Keratinocyte (primary cell): Measurements from ENCODE around the gene CEMIP2. TPM values are rescaled to one million over a fixed set of nuclear protein-coding genes. Genes with fewer than 3 reads are reported as not detected.

Experiments
- DNase-seq: peaks from one replicate; pipeline ENCODE4 v3.0.0-alpha.2; 2011; ENCODE audit warnings: low read depth, missing footprints, low spot score
- FAIRE-seq: peaks from 2 replicates; lab custom pipeline; 2011; peaks lifted over from hg19 to GRCh38; lab: Jason Lieb, UNC
- H2AFZ ChIP-seq: 2 replicates; pipeline ENCODE4 v1.6.0; 2012; ENCODE audit warnings: low read length, control low read depth, inconsistent platforms; ENCODE audit not compliant: control insufficient read depth
- H3K27ac ChIP-seq: 2 replicates; pipeline ENCODE4 v1.5.1; 2011; ENCODE audit warnings: low read length; ENCODE audit not compliant: control insufficient read depth, insufficient read depth
- H3K27me3 ChIP-seq: 3 replicates; pipeline ENCODE4 v1.6.0; 2011; ENCODE audit warnings: low read length; ENCODE audit not compliant: control insufficient read depth, insufficient read depth; ENCODE audit errors: extremely low read depth
- H3K36me3 ChIP-seq, 2 experiments: 2 replicates in 1 of 2; 3 replicates in 1 of 2; pipeline ENCODE4 v1.5.1; 2011; ENCODE audit warnings: low read length in 2 of 2, mild to moderate bottlenecking in 1 of 2; ENCODE audit not compliant: control insufficient read depth in 2 of 2, insufficient read depth in 2 of 2; ENCODE audit errors: extremely low read depth in 1 of 2
- H3K4me1 ChIP-seq: 3 replicates; pipeline ENCODE4 v1.5.1; 2011; ENCODE audit warnings: low read length; ENCODE audit not compliant: control insufficient read depth, insufficient read depth; ENCODE audit errors: extremely low read depth
- H3K4me2 ChIP-seq: 3 replicates; pipeline ENCODE4 v1.6.0; 2011; ENCODE audit warnings: low read depth, low read length; ENCODE audit not compliant: control insufficient read depth, insufficient read depth; ENCODE audit errors: extremely low read depth
- H3K4me3 ChIP-seq, 3 experiments: fragments of 200-600 bp in 1 of 3; sonication (generic) in 1 of 3; 2 replicates in 2 of 3; 3 replicates in 1 of 3; pipeline ENCODE4 v1.5.1; 2011 to 2016; ENCODE audit warnings: low read length in 3 of 3, mild to moderate bottlenecking in 3 of 3, control low read depth in 2 of 3, inconsistent platforms in 1 of 3, low read depth in 1 of 3, mixed read lengths in 1 of 3, mixed run types in 1 of 3, moderate library complexity in 1 of 3; ENCODE audit not compliant: control insufficient read depth in 2 of 3, insufficient read depth in 2 of 3; ENCODE audit errors: extremely low read depth in 1 of 3
- H3K79me2 ChIP-seq: 2 replicates; pipeline ENCODE4 v1.6.0; 2012; ENCODE audit warnings: low read length; ENCODE audit not compliant: control insufficient read depth, insufficient read depth
- H3K9ac ChIP-seq: 3 replicates; pipeline ENCODE4 v1.6.0; 2011; ENCODE audit warnings: low read length; ENCODE audit not compliant: control insufficient read depth, insufficient read depth; ENCODE audit errors: extremely low read depth
- H3K9me1 ChIP-seq: 3 replicates; pipeline ENCODE4 v1.6.0; 2011; ENCODE audit warnings: low read length; ENCODE audit not compliant: control insufficient read depth, insufficient read depth; ENCODE audit errors: extremely low read depth
- H3K9me3 ChIP-seq: 2 replicates; pipeline ENCODE4 v1.5.1; 2012; ENCODE audit warnings: low read depth, low read length; ENCODE audit not compliant: control insufficient read depth
- H4K20me1 ChIP-seq: 3 replicates; pipeline ENCODE4 v1.6.0; 2011; ENCODE audit warnings: low read length; ENCODE audit not compliant: control insufficient read depth, insufficient read depth; ENCODE audit errors: extremely low read depth
- EZH2 ChIP-seq: IDR thresholded peaks from one replicate; pipeline ENCODE4 v1.6.1; 2012; ENCODE audit warnings: inconsistent platforms, mild to moderate bottlenecking, low read length, moderate library complexity
- dilution Hi-C: fragments of 300-500 bp; cut with MboI; formaldehyde crosslinking; loops from one replicate; pipeline ENCODE4 v1.7.0; 2020; ENCODE audit warnings: low sequenced_read_pairs; ENCODE audit not compliant: extremely low pct_ligation_motif_present
- polyA plus RNA-seq, 5 experiments: library from polyadenylated mRNA; depleted of rRNA in 3 of 5; stranded (reverse) in 3 of 5; stranded (forward) in 1 of 5; unstranded in 1 of 5; fragments of >200 nt; gene quantifications; 1 replicate in 1 of 5; 2 replicates in 3 of 5; 3 replicates in 1 of 5; pipeline versions ENCODE4 v1.2.1 to v1.2.3, GENCODE V29; 2011 to 2012; ENCODE audit warnings: missing spikeins in 2 of 5, low read depth in 1 of 5, low replicate concordance in 1 of 5
- TF ChIP-seq, protein P1 (sequence below), 3 experiments: IDR thresholded peaks in 1 of 3; conservative IDR thresholded peaks in 1 of 3; optimal IDR thresholded peaks in 1 of 3; 2 replicates in 2 of 3; 3 replicates in 1 of 3; pipeline versions ENCODE3 to v1.5.1; 2011; ENCODE audit warnings: low read length in 3 of 3, mild to moderate bottlenecking in 3 of 3, moderate library complexity in 2 of 3, control low read depth in 1 of 3, inconsistent platforms in 1 of 3; ENCODE audit not compliant: insufficient read depth in 2 of 3; ENCODE audit errors: extremely low read depth in 1 of 3

The CEMIP2 gene
- polyA plus RNA-seq, 1 donor (not counting 4 experiments of a cell fraction or from before 2014, with no cell fraction given), result 47.7 TPM

DNA sequence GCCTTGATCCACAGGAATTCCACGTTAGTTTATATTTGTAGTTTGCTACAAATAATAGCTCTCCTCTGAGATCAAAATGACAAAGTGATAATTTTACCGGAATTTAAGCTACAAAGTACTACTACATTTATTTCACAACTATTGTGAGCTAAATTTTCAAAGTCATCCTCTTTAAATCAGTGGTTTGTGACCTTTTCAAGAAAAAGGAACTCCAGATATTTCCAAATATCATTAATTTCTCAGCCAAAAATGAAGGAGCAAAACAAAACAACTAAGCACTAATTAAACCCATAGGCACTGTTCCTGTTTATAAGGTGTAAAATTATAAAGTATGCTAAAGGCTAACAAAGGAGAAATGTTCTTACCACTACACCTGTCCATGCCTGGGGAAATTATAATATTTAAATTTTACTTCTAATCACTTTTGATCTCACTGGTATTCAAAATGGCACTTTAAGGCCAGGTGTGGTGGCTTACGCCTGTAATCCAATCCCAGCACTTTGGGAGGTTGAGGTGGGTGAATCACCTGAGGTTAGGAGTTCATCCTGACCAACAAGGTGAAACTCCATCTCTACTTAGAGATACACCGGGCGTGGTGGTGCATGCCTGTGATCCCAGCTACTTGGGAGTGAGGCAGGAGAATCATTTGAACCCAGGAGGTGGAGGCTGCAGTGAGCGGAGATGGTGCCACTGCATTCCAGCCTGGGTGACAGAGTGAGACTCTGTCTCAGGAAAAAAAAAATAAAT lies 77.5 kb downstream of the CEMIP2 start:
- no peaks in the 10 kb centered on the region for H3K79me2 ChIP-seq
- peaks cover 8% of the 10 kb centered on the region for H3K4me1 ChIP-seq
- no peak overlapping the region for H3K4me2 ChIP-seq
- dilution Hi-C loops, result no loop called here
- H3K9me3 ChIP-seq, result no peaks in the 10 kb centered on the region
- peak overlapping the region; percentile 33 for H3K27ac ChIP-seq
- H3K9ac ChIP-seq, result no peak overlapping the region
- H3K4me3 ChIP-seq, result no peak overlapping the region
- no peak for TF ChIP-seq EZH2
- TF ChIP-seq, protein P1, sequence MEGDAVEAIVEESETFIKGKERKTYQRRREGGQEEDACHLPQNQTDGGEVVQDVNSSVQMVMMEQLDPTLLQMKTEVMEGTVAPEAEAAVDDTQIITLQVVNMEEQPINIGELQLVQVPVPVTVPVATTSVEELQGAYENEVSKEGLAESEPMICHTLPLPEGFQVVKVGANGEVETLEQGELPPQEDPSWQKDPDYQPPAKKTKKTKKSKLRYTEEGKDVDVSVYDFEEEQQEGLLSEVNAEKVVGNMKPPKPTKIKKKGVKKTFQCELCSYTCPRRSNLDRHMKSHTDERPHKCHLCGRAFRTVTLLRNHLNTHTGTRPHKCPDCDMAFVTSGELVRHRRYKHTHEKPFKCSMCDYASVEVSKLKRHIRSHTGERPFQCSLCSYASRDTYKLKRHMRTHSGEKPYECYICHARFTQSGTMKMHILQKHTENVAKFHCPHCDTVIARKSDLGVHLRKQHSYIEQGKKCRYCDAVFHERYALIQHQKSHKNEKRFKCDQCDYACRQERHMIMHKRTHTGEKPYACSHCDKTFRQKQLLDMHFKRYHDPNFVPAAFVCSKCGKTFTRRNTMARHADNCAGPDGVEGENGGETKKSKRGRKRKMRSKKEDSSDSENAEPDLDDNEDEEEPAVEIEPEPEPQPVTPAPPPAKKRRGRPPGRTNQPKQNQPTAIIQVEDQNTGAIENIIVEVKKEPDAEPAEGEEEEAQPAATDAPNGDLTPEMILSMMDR (optimal IDR thresholded peaks at IDR 0.05 in 1 of 3, IDR thresholded peaks at IDR 0.05 in 1 of 3, conservative IDR thresholded peaks at IDR 0.05 in 1 of 3; ENCODE audit: extremely low read depth in 1 of 3, insufficient read depth in 2 of 3, low read length in 3 of 3), result no peak
- DNase-seq (no peak), FAIRE-seq (no peak)
- no peak overlapping the region for H2AFZ ChIP-seq
- H4K20me1 ChIP-seq, result no peaks in the 10 kb centered on the region
- no peaks in the 10 kb centered on the region for H3K27me3 ChIP-seq
- no peaks in the 10 kb centered on the region for H3K9me1 ChIP-seq
- H3K36me3 ChIP-seq, result peaks cover 13 to 20% of the 10 kb centered on the region in 2 experiments

DNA sequence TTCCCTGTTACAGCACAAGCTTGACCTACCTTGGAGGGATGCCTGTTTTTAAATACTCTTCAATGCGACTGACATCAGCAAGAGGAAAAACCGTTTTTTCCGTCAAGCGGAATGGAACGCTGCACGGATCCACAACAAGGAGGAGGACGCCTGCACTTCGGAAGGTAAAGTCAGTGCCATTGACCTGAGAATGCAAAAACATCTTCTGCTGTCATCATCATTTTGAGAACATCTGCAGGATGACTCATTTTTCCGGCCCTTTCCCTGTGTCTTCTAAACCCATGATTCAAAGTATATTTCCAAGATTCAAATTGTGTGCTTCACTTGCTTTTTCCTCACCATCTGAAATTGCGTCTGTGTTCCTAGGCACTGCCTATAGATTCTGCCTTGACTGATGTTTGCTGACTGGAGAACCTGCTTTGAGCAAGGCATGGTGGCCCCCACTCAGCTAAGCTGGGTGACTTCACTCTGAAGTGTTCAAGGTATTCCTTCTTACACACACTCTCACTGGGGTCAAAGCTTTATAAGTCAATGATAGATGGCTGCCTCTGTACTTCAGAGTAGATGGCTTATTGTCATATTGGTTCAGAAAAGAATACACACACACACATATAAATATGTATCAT lies 78.1 kb downstream of the CEMIP2 start:
- dilution Hi-C loops, result no loop called here
- H3K9ac ChIP-seq, result no peak overlapping the region
- H3K27me3 ChIP-seq, result no peaks in the 10 kb centered on the region
- H3K4me2 ChIP-seq, result no peak overlapping the region
- no peak overlapping the region for H3K4me3 ChIP-seq
- peak overlapping the region; percentile 33 for H3K27ac ChIP-seq
- H3K36me3 ChIP-seq, result peaks cover 13 to 20% of the 10 kb centered on the region in 2 experiments
- H3K79me2 ChIP-seq, result no peaks in the 10 kb centered on the region
- H3K4me1 ChIP-seq, result peaks cover 13% of the 10 kb centered on the region
- H4K20me1 ChIP-seq, result no peaks in the 10 kb centered on the region
- FAIRE-seq, result no peak
- TF ChIP-seq, protein P1 (optimal IDR thresholded peaks at IDR 0.05 in 1 of 3, IDR thresholded peaks at IDR 0.05 in 1 of 3, conservative IDR thresholded peaks at IDR 0.05 in 1 of 3; ENCODE audit: extremely low read depth in 1 of 3, insufficient read depth in 2 of 3, low read length in 3 of 3), result no peak
- no peak for TF ChIP-seq EZH2
- H3K9me1 ChIP-seq, result no peaks in the 10 kb centered on the region
- no peaks in the 10 kb centered on the region for H3K9me3 ChIP-seq
- no peak for DNase-seq
- no peak overlapping the region for H2AFZ ChIP-seq
